Gastrocnemius medialis (tissue), 4 donors: ENCODE measurements around the gene KRT4. TPM values are rescaled to one million over a fixed set of nuclear protein-coding genes. Genes with fewer than 3 reads are reported as not detected.

Experiments used
- ATAC-seq, 2 donors: fragments of 150-250 bp; one replicate each; pipeline ENCODE4 v1.9.1; 2016
- DNase-seq, 2 donors: peaks; one replicate each; pipeline ENCODE4 v3.0.0-alpha.2; 2019
- H3K27ac ChIP-seq, 4 donors: fragments of 200-600 bp; sonication (generic); 1 replicate in 1 of 4; 2 replicates in 3 of 4; pipeline ENCODE4 v1.5.1; 2016 to 2018; ENCODE audit warnings: mild to moderate bottlenecking in 2 of 4, moderate library complexity in 1 of 4
- H3K27me3 ChIP-seq, 3 donors: fragments of 200-600 bp; sonication (generic) in 2 of 3; 1 replicate in 1 of 3; 2 replicates in 2 of 3; pipeline versions ENCODE4 v1.5.1 to v1.6.0; 2016 to 2019; ENCODE audit warnings: mild to moderate bottlenecking in 1 of 3, moderate library complexity in 1 of 3
- H3K36me3 ChIP-seq, 2 donors: fragments of 200-600 bp; sonication (generic) in 1 of 2; one replicate each; pipeline ENCODE4 v1.5.1; 2017 to 2018
- H3K4me1 ChIP-seq, 2 donors: fragments of 200-600 bp; sonication (generic) in 1 of 2; one replicate each; pipeline ENCODE4 v1.5.1; 2016 to 2017; ENCODE audit warnings: mild to moderate bottlenecking in 2 of 2
- H3K4me3 ChIP-seq, 4 donors: fragments of 200-600 bp; sonication (generic) in 3 of 4; 1 replicate in 1 of 4; 2 replicates in 3 of 4; pipeline ENCODE4 v1.5.1; 2016 to 2019; ENCODE audit warnings: mild to moderate bottlenecking in 2 of 4
- H3K9me3 ChIP-seq, 3 donors: fragments of 200-600 bp; sonication (generic) in 2 of 3; 1 replicate in 1 of 3; 2 replicates in 2 of 3; pipeline ENCODE4 v1.5.1; 2016 to 2019
- POLR2A ChIP-seq, 2 donors: fragments of 450-650 bp; IDR thresholded peaks; one replicate each; pipeline ENCODE4 v1.6.1; 2017; ENCODE audit warnings: antibody characterized with exemption in 2 of 2, mild to moderate bottlenecking in 2 of 2, moderate library complexity in 2 of 2
- in situ Hi-C, 4 donors: fragments of 200-750 bp; cut with MboI; loops; one replicate each; pipeline versions ENCODE4 v1.15.0 to v1.8.0; 2017; ENCODE audit warnings: low sequenced_read_pairs in 4 of 4
- intact Hi-C: fragments of 100-400 bp; cut with DNase I; formaldehyde crosslinking; loops from one replicate; pipeline ENCODE4 v1.15.1; 2023; ENCODE audit warnings: low total_unique reads
- total RNA-seq, 4 donors: library from RNA; depleted of rRNA; stranded (reverse); fragments of >200 nt; gene quantifications; one replicate each; pipeline versions ENCODE4 v1.1.0 to v1.2.3, GENCODE V29; 2016
- TF ChIP-seq, protein P1 (sequence below), 5 experiments: fragments of 450-650 bp in 3 of 5; fragments of 200-600 bp in 2 of 5; sonication (generic) in 2 of 5; IDR thresholded peaks in 4 of 5; conservative IDR thresholded peaks in 1 of 5; 1 replicate in 4 of 5; 2 replicates in 1 of 5; pipeline ENCODE4 v1.5.1; 2016 to 2019; ENCODE audit warnings: antibody characterized with exemption in 5 of 5, mild to moderate bottlenecking in 3 of 5, moderate library complexity in 3 of 5

The KRT4 gene
- total RNA-seq, 4 donors from 2014 or later, result not detected

DNA sequence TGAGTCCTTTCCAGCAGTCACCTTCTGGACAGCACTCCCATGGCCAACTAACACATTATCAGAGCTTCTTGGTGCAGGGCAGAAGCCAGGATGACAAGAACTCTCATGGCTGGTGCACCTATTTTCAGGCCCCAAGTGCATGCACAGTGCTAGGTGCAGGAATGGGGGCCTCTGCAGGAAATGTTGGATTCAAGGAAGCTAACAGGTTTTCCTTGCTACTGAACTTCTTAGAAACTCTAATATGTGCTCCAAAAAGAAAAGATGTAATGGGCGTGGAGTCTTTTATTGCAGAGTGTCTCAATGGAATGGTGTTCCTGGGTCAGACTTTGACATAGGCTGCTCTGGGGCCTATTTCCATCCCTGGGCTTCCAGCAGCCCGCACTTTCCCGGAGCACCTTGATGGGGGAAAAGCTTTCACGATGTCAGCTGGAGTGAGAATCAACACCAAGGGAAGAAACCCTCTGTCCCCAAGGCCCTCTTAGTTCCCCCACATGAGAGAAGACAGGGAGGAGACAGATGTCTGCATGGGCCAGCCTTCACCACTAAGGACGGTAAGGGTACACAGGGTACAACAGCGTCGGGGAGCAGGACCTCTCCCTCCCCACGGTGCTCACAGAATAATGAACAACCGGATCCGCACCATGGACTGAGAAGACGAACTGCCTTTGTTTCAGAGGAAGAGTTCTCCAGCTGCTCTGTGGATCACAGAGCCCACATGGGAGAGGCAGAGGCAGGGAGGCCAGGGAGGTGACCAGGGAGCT lies 24.9 kb downstream of the KRT4 start:
- DNase-seq (no peak), ATAC-seq (no peak)
- Histone ChIP-seq H3K9me3 (no peaks in the 10 kb centered on the region), H3K27ac (no peak overlapping the region), H3K4me1 (no peaks in the 10 kb centered on the region), H3K36me3 (no peaks in the 10 kb centered on the region), H3K4me3 (no peak overlapping the region), H3K27me3 (peaks cover 19 to 24% (median 22%) of the 10 kb centered on the region in 3 donors)
- no peak for TF ChIP-seq POLR2A (IDR thresholded peaks at IDR 0.05)
- intact Hi-C loops (no loop called here), in situ Hi-C loops (no loop called here)

DNA sequence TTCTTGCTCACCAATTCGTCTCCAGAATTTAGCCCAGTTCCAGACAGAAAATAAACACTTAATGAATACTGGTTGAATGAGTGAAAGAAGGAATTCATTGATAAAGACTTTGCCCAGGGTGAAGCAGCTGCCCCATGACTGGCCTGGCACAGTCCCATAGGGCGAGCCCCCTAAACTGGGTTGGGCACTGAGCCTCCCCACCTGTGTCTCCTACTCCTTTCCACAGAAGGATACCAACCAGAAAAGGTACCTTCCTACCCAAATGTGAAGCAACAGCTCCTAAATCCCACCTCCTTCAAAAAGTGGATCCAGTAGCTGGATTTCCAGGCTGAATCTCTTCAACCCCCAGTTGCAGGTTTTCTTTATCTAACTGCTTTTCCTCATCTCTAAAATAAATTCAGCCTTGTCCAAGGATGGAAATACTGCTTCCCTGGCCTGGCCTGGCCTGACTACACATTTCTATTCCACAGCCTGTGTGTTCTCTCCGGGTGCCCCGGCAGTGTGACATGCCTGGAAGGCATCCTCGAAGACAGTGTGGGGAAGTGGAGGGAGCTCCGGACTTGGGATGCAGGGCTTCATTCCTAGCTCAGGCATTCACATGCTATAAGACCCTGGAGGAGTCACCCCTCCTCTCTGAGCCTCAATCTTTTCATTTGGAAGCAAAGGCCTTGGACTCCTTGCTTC lies 25.6 kb downstream of the KRT4 start:
- in situ Hi-C loops, result no loop called here
- Histone ChIP-seq H3K27me3 (peaks cover 19 to 27% (median 24%) of the 10 kb centered on the region in 3 donors), H3K27ac (no peak overlapping the region), H3K4me3 (no peak overlapping the region), H3K36me3 (no peaks in the 10 kb centered on the region), H3K9me3 (no peaks in the 10 kb centered on the region), H3K4me1 (no peaks in the 10 kb centered on the region)
- TF ChIP-seq, protein P1, sequence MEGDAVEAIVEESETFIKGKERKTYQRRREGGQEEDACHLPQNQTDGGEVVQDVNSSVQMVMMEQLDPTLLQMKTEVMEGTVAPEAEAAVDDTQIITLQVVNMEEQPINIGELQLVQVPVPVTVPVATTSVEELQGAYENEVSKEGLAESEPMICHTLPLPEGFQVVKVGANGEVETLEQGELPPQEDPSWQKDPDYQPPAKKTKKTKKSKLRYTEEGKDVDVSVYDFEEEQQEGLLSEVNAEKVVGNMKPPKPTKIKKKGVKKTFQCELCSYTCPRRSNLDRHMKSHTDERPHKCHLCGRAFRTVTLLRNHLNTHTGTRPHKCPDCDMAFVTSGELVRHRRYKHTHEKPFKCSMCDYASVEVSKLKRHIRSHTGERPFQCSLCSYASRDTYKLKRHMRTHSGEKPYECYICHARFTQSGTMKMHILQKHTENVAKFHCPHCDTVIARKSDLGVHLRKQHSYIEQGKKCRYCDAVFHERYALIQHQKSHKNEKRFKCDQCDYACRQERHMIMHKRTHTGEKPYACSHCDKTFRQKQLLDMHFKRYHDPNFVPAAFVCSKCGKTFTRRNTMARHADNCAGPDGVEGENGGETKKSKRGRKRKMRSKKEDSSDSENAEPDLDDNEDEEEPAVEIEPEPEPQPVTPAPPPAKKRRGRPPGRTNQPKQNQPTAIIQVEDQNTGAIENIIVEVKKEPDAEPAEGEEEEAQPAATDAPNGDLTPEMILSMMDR (IDR thresholded peaks at IDR 0.05 in 4 of 5, conservative IDR thresholded peaks at IDR 0.05 in 1 of 5), result no peak
- TF ChIP-seq POLR2A (IDR thresholded peaks at IDR 0.05), result no peak
- DNase-seq, result no peak
- intact Hi-C loops, result no loop called here
- no peak for ATAC-seq

DNA sequence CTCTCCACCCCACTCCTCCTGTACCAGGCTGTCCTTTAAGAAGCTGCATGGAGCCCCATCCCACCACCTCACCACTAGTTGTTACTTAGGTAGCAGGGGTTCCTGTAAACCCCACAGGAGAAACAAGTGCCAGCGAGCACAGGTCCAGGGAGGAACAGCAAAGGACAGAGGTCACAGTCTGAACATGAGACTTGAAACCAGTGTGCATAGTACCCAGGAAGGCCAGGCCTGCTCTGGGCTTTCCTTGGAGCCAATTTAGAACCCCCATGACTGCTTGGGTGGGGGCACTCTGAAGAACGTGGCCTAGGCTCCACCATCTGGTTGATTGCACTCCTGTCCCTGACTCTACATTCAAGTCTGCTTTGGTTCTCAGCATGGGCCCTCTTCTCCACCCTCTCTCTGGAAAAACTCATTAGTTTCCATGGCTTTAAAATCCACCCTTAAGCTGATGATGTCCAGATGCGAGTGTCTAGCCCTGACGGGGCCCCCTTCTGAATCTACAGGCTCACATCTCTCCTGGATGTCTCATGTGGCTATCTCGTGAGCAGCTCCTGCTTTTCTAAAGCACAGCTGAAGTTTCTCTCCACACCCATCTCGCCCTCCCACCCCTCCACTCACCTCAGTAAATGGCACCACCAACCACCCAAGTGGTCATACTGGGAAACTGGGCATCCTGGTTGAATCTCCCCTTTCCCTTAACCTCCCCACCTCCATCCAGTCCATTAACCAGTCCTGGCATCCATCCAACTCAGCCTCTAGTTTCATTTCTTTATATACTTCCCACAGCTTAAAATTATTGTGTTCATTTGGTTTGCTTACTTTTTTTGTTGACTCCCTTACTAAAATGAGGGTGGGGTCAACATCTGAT lies 26.4 kb downstream of the KRT4 start:
- Histone ChIP-seq H3K4me1 (no peaks in the 10 kb centered on the region), H3K27me3 (peaks cover 19 to 27% (median 24%) of the 10 kb centered on the region in 3 donors), H3K36me3 (no peaks in the 10 kb centered on the region), H3K4me3 (no peak overlapping the region), H3K9me3 (no peaks in the 10 kb centered on the region), H3K27ac (no peak overlapping the region)
- DNase-seq (no peak), ATAC-seq (no peak)
- in situ Hi-C loops, result no loop called here
- TF ChIP-seq POLR2A (IDR thresholded peaks at IDR 0.05), result no peak
- TF ChIP-seq, protein P1 (IDR thresholded peaks at IDR 0.05 in 4 of 5, conservative IDR thresholded peaks at IDR 0.05 in 1 of 5), result no peak
- intact Hi-C loops, result no loop called here

DNA sequence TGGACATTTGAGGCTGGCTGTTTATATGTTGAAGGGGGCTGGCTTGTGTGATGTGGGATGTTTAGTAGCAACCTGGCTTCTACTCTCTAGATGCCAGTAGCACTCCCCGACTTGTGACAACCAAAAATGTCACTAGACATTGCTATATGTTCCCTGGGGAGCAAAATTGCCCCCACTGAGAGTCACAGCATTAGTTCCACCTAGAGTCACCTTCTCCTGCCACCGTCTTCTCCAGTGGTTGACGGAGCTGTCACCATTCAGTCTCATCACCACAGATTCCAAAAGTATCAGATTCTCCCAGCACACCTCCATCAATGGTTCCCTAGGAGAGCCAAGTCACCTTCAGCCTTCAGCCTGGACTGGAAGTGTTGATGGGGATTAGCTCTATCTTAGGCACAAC lies 29.0 kb downstream of the KRT4 start:
- Histone ChIP-seq H3K4me3 (no peak overlapping the region), H3K27ac (no peak overlapping the region), H3K27me3 (peaks cover 9 to 19% (median 11%) of the 10 kb centered on the region in 3 donors), H3K36me3 (no peaks in the 10 kb centered on the region), H3K4me1 (no peaks in the 10 kb centered on the region), H3K9me3 (no peaks in the 10 kb centered on the region)
- ATAC-seq (no peak), DNase-seq (no peak)
- in situ Hi-C loops, result no loop called here
- intact Hi-C loops, result no loop called here
- TF ChIP-seq POLR2A (IDR thresholded peaks at IDR 0.05), result no peak
- TF ChIP-seq, protein P1 (IDR thresholded peaks at IDR 0.05 in 4 of 5, conservative IDR thresholded peaks at IDR 0.05 in 1 of 5), result no peak
